Measurements from ENCODE around the gene LGALS3.
A peak's percentile ranks its signal among the peaks of the same experiment; 100 is the strongest.

The LGALS3 gene

DNA sequence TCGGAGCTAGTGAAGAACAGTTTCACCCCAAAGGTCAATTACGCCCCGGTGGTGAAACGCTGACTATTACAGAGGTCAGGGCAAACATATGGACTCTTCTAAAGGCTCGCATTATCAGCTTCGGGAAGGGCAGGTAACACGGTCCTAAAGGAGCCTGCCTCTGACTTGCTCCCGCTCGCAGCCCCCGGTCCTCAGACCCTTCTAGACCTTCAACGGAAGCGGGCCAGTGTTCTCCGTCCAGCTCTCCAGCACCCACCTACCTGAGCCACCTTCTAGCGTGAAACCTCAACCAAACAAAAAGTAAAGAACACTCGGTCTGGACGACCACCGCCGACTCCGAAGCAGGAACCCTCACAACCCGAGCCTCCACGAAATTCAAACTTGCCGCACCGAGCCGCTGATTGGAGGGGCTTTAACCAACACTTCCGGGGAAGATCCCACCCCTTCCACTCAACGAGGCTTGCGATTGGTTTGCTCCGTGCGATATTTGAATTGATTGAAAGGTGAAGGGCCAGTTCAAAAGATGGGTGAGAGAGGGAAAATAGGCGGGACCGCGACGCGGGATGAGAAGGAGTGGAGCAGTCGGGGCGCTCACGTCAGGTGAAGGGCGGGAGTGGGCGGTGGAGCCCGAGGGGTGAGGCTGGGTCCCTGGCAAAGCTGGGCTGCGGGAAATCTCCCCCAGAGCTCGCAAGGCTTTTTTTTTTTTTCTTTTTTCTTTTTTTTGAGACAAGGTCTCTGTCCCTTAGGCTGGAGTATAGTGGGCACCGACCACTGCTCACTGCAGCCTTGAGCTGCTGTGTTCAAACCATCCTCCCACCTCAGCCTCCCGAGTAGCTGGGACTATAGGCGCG, 62.4 kb downstream of the LGALS3 start, which contains the start of gene DLGAP5:
DLGAP5 (minus strand) TSS at position 383 of the 851 bp plus-strand sequence. CDS start 2,406 bp downstream, outside the sequence.
- peak; percentile 98 for DNase-seq

DNA sequence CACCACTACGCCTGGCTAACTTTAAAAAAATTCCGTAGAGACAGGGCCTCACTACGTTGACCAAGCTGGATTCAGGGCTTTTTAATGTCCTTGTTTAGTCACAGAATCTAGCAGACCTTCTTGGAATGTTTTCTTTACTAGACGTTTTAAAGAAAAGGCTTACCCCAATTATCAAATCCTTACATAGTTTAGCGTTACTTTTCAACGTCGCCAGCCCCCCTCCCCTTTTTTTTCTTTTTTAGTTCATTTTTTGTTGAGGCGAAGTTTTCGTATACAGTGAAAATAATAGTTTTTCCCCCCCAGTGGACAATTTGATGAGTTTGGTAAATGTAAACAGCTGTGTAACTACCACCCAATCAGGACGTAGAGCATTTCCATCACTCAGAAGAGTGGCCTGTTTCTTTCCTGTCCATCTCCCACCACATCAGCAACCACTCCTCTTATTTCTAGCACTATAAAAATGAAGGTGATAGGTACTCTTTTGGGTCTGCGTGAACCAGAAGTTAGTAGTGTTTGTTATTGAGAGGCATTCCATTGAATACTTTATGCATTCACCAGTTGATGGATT, 63.1 kb downstream of the LGALS3 start:
- DNase-seq, result peak in 1 of 2 experiments; percentile 3

DNA sequence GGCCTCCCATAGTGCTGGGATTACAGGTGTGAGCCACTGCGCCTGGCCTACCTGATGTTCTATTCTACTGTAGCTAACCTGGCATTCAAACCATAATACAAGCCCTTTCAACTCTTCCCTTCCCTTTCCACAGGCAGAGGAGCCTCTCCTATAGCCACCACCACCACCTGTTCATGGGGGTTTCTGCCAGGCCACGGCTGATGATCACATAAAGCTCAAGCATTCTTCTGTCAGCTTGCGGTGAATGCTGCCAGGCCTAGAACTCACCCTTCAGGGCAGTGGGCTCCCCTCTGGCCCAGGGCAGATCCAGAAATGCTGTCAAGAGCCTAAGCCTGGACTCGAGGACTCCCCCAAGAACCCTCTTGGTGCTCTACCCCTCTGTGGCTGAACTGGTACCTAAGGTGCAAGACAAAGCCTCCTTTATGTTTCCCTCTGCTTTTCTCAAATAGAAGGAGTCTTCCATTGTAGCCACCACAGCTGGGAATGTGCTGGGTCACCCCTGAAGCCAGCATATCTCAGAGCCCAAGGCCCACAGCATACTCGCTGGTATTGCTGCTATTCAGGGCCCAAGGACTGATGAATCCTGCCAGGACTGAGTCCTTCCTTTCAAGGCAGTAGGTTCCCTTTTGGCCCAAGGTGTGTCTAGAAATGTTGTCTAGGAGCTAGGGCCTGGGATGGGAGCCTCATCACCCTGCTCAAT, 65.8 kb downstream of the LGALS3 start:
- no peak for DNase-seq
